Endodermal cell (in vitro differentiated cells): ENCODE measurements around the gene TNRC18. TPM values are rescaled to one million over a fixed set of nuclear protein-coding genes. Genes with fewer than 3 reads are reported as not detected.

Experiments used
- DNase-seq: peaks from one replicate; pipeline ENCODE4 v3.0.0-alpha.2; 2017
- H3K27ac ChIP-seq: 2 replicates; pipeline ENCODE4 v1.5.1; 2013; ENCODE audit warnings: mild to moderate bottlenecking, low read depth, low read length, moderate library complexity
- H3K27me3 ChIP-seq: 2 replicates; pipeline ENCODE4 v1.6.1; 2013; ENCODE audit warnings: mild to moderate bottlenecking, low read length, moderate library complexity; ENCODE audit not compliant: insufficient read depth, control insufficient read depth, poor library complexity, severe bottlenecking
- H3K36me3 ChIP-seq: 2 replicates; pipeline ENCODE4 v1.7.0; 2013; ENCODE audit warnings: mild to moderate bottlenecking, low read length, moderate library complexity; ENCODE audit not compliant: control insufficient read depth, insufficient read depth
- H3K4me1 ChIP-seq: one replicate; pipeline ENCODE4 v1.7.0; 2013; ENCODE audit warnings: low read length; ENCODE audit not compliant: control insufficient read depth, insufficient read depth
- H3K4me3 ChIP-seq: 2 replicates; pipeline ENCODE4 v1.5.1; 2013; ENCODE audit warnings: mild to moderate bottlenecking, low read length, moderate library complexity
- H3K9ac ChIP-seq: 2 replicates; pipeline ENCODE4 v1.6.1; 2013; ENCODE audit warnings: mild to moderate bottlenecking, low read length, moderate library complexity; ENCODE audit not compliant: poor library complexity, severe bottlenecking; ENCODE audit errors: extremely low read depth
- H3K9me3 ChIP-seq: 2 replicates; pipeline ENCODE4 v1.6.1; 2013; ENCODE audit warnings: mild to moderate bottlenecking, low read length, moderate library complexity; ENCODE audit not compliant: control insufficient read depth
- H3K27ac Mint-ChIP-seq: 2 replicates; pipeline ENCODE4 v1.8.0; 2020; ENCODE audit warnings: mixed read lengths
- H3K27me3 Mint-ChIP-seq: 2 replicates; pipeline ENCODE4 v1.8.0; 2021; ENCODE audit warnings: mild to moderate bottlenecking, mixed read lengths; ENCODE audit not compliant: insufficient read depth
- H3K36me3 Mint-ChIP-seq: 2 replicates; pipeline ENCODE4 v1.8.0; 2020; ENCODE audit warnings: low read depth, mixed read lengths
- H3K4me1 Mint-ChIP-seq: 2 replicates; pipeline ENCODE4 v1.8.0; 2020; ENCODE audit warnings: mixed read lengths
- H3K4me3 Mint-ChIP-seq: 2 replicates; pipeline ENCODE4 v1.8.0; 2020; ENCODE audit warnings: mild to moderate bottlenecking, moderate library complexity, mixed read lengths
- H3K9me3 Mint-ChIP-seq: 2 replicates; pipeline ENCODE4 v1.8.0; 2020; ENCODE audit warnings: mild to moderate bottlenecking, mixed read lengths
- CTCF ChIP-seq: fragments of 200-600 bp; sonication (generic); conservative IDR thresholded peaks from 2 replicates; pipeline ENCODE4 v1.5.0; 2021; ENCODE audit warnings: antibody characterized with exemption, mild to moderate bottlenecking
- WGBS, 2 experiments: methylation state at CpG; one replicate each; pipeline versions ENCODE4 v1.1.5 to v1.1.7; 2013; ENCODE audit warnings: missing lambda C conversion rate in 2 of 2, mixed read lengths in 1 of 2; ENCODE audit not compliant: insufficient coverage in 1 of 2, insufficient read length in 1 of 2; 5-methylcytosine and 5-hydroxymethylcytosine counted together
- total RNA-seq, 2 donors: library from RNA; stranded (reverse); fragmentation: NEBNext Ultra II Directional in 1 of 2; extraction: Animal tissue kit (Norgen Biotek cat#: 25700) in 1 of 2; gene quantifications; 2 replicates in 1 of 2; 3 replicates in 1 of 2; pipeline ENCODE4 v1.2.1, GENCODE V29; 2021

The TNRC18 gene
- total RNA-seq, 2 donors from 2014 or later: 103 to 136 TPM

GRCh38 chr7:5448378-5449037, 24.9 kb upstream of the TNRC18 start:
- H3K27ac Mint-ChIP-seq: no peak overlapping the region
- no peak for TF ChIP-seq CTCF
- H3K9me3 ChIP-seq: no peaks in the 10 kb centered on the region
- H3K9ac ChIP-seq: no peak overlapping the region
- H3K9me3 Mint-ChIP-seq: no peaks in the 10 kb centered on the region
- H3K4me3 ChIP-seq: no peak overlapping the region
- no peaks in the 10 kb centered on the region for H3K27me3 ChIP-seq
- H3K27ac ChIP-seq: no peak overlapping the region
- peaks cover 4% of the 10 kb centered on the region for H3K27me3 Mint-ChIP-seq
- peak; percentile 75 for DNase-seq
- H3K4me1 ChIP-seq: no peaks in the 10 kb centered on the region
- peaks cover 4% of the 10 kb centered on the region for H3K36me3 Mint-ChIP-seq
- no peak overlapping the region for H3K4me3 Mint-ChIP-seq
- peaks cover 3% of the 10 kb centered on the region for H3K4me1 Mint-ChIP-seq
- H3K36me3 ChIP-seq: no peaks in the 10 kb centered on the region
- WGBS, 2 experiments: 69 to 74% methylated on average over 9 to 15 of the region's 15 CpGs

GRCh38 chr7:5445981-5446594, 22.5 kb upstream of the TNRC18 start:
- no peak for TF ChIP-seq CTCF
- H3K36me3 Mint-ChIP-seq: peaks cover 4% of the 10 kb centered on the region
- H3K9me3 Mint-ChIP-seq: no peaks in the 10 kb centered on the region
- H3K36me3 ChIP-seq: no peaks in the 10 kb centered on the region
- peaks cover 4% of the 10 kb centered on the region for H3K27me3 Mint-ChIP-seq
- H3K4me3 ChIP-seq: no peak overlapping the region
- no peak overlapping the region for H3K9ac ChIP-seq
- H3K9me3 ChIP-seq: no peaks in the 10 kb centered on the region
- no peak overlapping the region for H3K4me3 Mint-ChIP-seq
- no peak overlapping the region for H3K27ac Mint-ChIP-seq
- 86 to 88% methylated on average over 10 to 19 of the region's 19 CpGs for WGBS, 2 experiments
- peaks cover 3% of the 10 kb centered on the region for H3K4me1 Mint-ChIP-seq
- H3K27me3 ChIP-seq: no peaks in the 10 kb centered on the region
- no peaks in the 10 kb centered on the region for H3K4me1 ChIP-seq
- no peak overlapping the region for H3K27ac ChIP-seq
- no peak for DNase-seq

GRCh38 chr7:5443678-5444077, 20.0 kb upstream of the TNRC18 start:
- Histone ChIP-seq H3K27me3 (no peaks in the 10 kb centered on the region), H3K27ac (no peak overlapping the region), H3K9me3 (no peaks in the 10 kb centered on the region), H3K36me3 (no peaks in the 10 kb centered on the region), H3K4me3 (no peak overlapping the region), H3K4me1 (no peaks in the 10 kb centered on the region), H3K9ac (no peak overlapping the region)
- DNase-seq: no peak
- no peak for TF ChIP-seq CTCF
- Mint-ChIP-seq H3K27me3 (peaks cover 4% of the 10 kb centered on the region), H3K36me3 (peaks cover 4% of the 10 kb centered on the region), H3K27ac (no peak overlapping the region), H3K4me3 (no peak overlapping the region), H3K9me3 (no peaks in the 10 kb centered on the region), H3K4me1 (peaks cover 3% of the 10 kb centered on the region)
- WGBS, 2 experiments: 86 to 89% methylated on average over 15 to 16 of the region's 16 CpGs
